Kidney (tissue), 14 donors: Measurements from ENCODE around the gene MAML3. TPM values are rescaled to one million over a fixed set of nuclear protein-coding genes. Genes with fewer than 3 reads are reported as not detected.

Experiments
- DNase-seq, 5 donors: peaks; one replicate each; pipeline ENCODE4 v3.0.0-alpha.2; 2013 to 2020
- FAIRE-seq: peaks from 2 replicates; lab custom pipeline; 2012; peaks lifted over from hg19 to GRCh38; lab: Jason Lieb, UNC
- H3K27ac ChIP-seq, 2 donors: one replicate each; pipeline ENCODE4 v1.7.0; 2013; ENCODE audit warnings: low read depth in 2 of 2, low read length in 2 of 2, inconsistent platforms in 1 of 2
- H3K27me3 ChIP-seq: one replicate; pipeline ENCODE4 v1.7.1; 2013; ENCODE audit warnings: low read length, inconsistent platforms; ENCODE audit not compliant: control insufficient read depth, insufficient read depth
- H3K36me3 ChIP-seq, 3 donors: one replicate each; pipeline versions ENCODE4 v1.7.0 to v1.7.1; 2013; ENCODE audit warnings: low read length in 3 of 3, control low read depth in 1 of 3, inconsistent platforms in 1 of 3; ENCODE audit not compliant: insufficient read depth in 3 of 3, control insufficient read depth in 2 of 3
- H3K4me1 ChIP-seq, 3 donors: one replicate each; pipeline versions ENCODE4 v1.7.0 to v1.7.1; 2013; ENCODE audit warnings: low read length in 3 of 3, inconsistent platforms in 1 of 3, low read depth in 1 of 3; ENCODE audit not compliant: control insufficient read depth in 2 of 3, insufficient read depth in 2 of 3
- H3K4me3 ChIP-seq, 3 donors: one replicate each; pipeline versions ENCODE4 v1.7.0 to v1.8.1; 2013; ENCODE audit warnings: low read length in 3 of 3, control low read depth in 1 of 3, inconsistent platforms in 1 of 3
- H3K9ac ChIP-seq, 3 donors: one replicate each; pipeline versions ENCODE4 v1.7.0 to v1.7.1; 2013; ENCODE audit warnings: low read length in 3 of 3, control low read depth in 1 of 3, inconsistent platforms in 1 of 3
- H3K9me3 ChIP-seq, 3 donors: one replicate each; pipeline versions ENCODE4 v1.7.0 to v1.7.1; 2013; ENCODE audit warnings: low read length in 3 of 3, control low read depth in 1 of 3, inconsistent platforms in 1 of 3; ENCODE audit not compliant: control insufficient read depth in 2 of 3, insufficient read depth in 1 of 3
- CTCF ChIP-seq: IDR thresholded peaks from 3 replicates; pipeline ENCODE4 v1.5.1; 2012; ENCODE audit warnings: mild to moderate bottlenecking, moderate library complexity, borderline replicate concordance; ENCODE audit not compliant: insufficient read depth; ENCODE audit errors: extremely low read depth
- intact Hi-C: fragments of 100-400 bp; cut with DNase I; formaldehyde crosslinking; loops from one replicate; pipeline ENCODE4 v1.11.1; 2022
- polyA plus RNA-seq: library from polyadenylated mRNA; stranded (reverse); fragments of 350-450 nt; fragmentation: Illumina TruSeq; extraction: RNeasy Lipid Tissue Mini Kit (QIAGEN cat#74804); gene quantifications from one replicate; pipeline ENCODE4 v1.2.3, GENCODE V29; 2014; ENCODE audit warnings: low read depth, low replicate concordance; ENCODE audit not compliant: insufficient read depth
- total RNA-seq: library from RNA; stranded (reverse); fragmentation: NEBNext Ultra II Directional; extraction: Animal tissue kit (Norgen Biotek cat#: 25700); gene quantifications from one replicate; pipeline ENCODE4 v1.2.1, GENCODE V29; 2021
- donor health status: control.
- donor health status: control.
- donor health status: control.
- donor health status: control.
- donor health status: control.
- donor health status: DM: yes; HTN: yes; CAD: no.
- donor health status: Normal renal cell carcinoma (clear cell type).

The MAML3 gene
- total and polyA plus RNA-seq, 2 donors from 2014 or later: 1.4 to 10.4 TPM

GRCh38 chr4:139790291-139790690, 363.7 kb downstream of the MAML3 start:
- intact Hi-C loops: no loop called here
- Histone ChIP-seq H3K4me3 (no peak overlapping the region), H3K9me3 (no peaks in the 10 kb centered on the region), H3K9ac (no peak overlapping the region), H3K27me3 (no peaks in the 10 kb centered on the region), H3K4me1 (peaks cover 0 to 4% (median 3%) of the 10 kb centered on the region in 3 donors), H3K27ac (no peak overlapping the region), H3K36me3 (no peaks in the 10 kb centered on the region)
- DNase-seq (no peak), FAIRE-seq (no peak)
- TF ChIP-seq CTCF: no peak

- Histone ChIP-seq H3K36me3 (no peaks in the 10 kb centered on the region), H3K9me3 (no peaks in the 10 kb centered on the region), H3K4me3 (no peak overlapping the region), H3K4me1 (peaks cover 0 to 4% (median 3%) of the 10 kb centered on the region in 3 donors), H3K27me3 (no peaks in the 10 kb centered on the region), H3K27ac (no peak overlapping the region), H3K9ac (no peak overlapping the region)
- intact Hi-C loops: no loop called here
- no peak for FAIRE-seq
- TF ChIP-seq CTCF: no peak
- DNase-seq: no peak
Observed at GRCh38 chr4:139789096-139789654, 364.8 kb downstream of the MAML3 start.

- no peak overlapping the region for H3K27ac ChIP-seq
- no peaks in the 10 kb centered on the region for H3K27me3 ChIP-seq
- DNase-seq (peak in 1 of 5 donors; percentile 67), FAIRE-seq (no peak)
- H3K9ac ChIP-seq: no peak overlapping the region
- peaks cover 0 to 4% (median 3%) of the 10 kb centered on the region in 3 donors for H3K4me1 ChIP-seq
- intact Hi-C loops: no loop called here
- no peak for TF ChIP-seq CTCF
- no peaks in the 10 kb centered on the region for H3K36me3 ChIP-seq
- no peaks in the 10 kb centered on the region for H3K9me3 ChIP-seq
- H3K4me3 ChIP-seq: no peak overlapping the region
Observed at GRCh38 chr4:139786494-139787354, 367.3 kb downstream of the MAML3 start.
